Daoy (cell line): ENCODE data around the gene CCDC9B. TPM values are rescaled to one million over a fixed set of nuclear protein-coding genes. Genes with fewer than 3 reads are reported as not detected.
A peak's percentile ranks its signal among the peaks of the same experiment; 100 is the strongest.

Experiments used
- DNase-seq: peaks from one replicate; pipeline ENCODE4 v3.0.0-alpha.2; 2015; ENCODE audit warnings: low read depth
- total RNA-seq: library from RNA; depleted of rRNA; stranded (reverse); fragments of >200 nt; shearing (Covaris generic); gene quantifications from 2 replicates; pipeline ENCODE4 v1.2.3, GENCODE V29; 2014

CCDC9B gene
- total RNA-seq, 1 experiment from 2014 or later = 6.1 TPM

GRCh38 chr15:40365624-40366456 lies 25.1 kb upstream of the CCDC9B start:
- no peak for DNase-seq

GRCh38 chr15:40365016-40365415 lies 24.3 kb upstream of the CCDC9B start:
- no peak for DNase-seq

- no peak for DNase-seq
These were observed 23.5 kb upstream of the CCDC9B start for GRCh38 chr15:40364251-40364650.

GRCh38 chr15:40363611-40364010 lies 22.9 kb upstream of the CCDC9B start:
- no peak for DNase-seq

GRCh38 chr15:40361640-40362039 lies 20.9 kb upstream of the CCDC9B start:
- no peak for DNase-seq

GRCh38 chr15:40360015-40360414 lies 19.3 kb upstream of the CCDC9B start:
- DNase-seq = no peak

- DNase-seq = peak; percentile 49
These were observed 18.0 kb upstream of the CCDC9B start for GRCh38 chr15:40358471-40359353.

- peak; percentile 92 for DNase-seq
These were observed 17.2 kb upstream of the CCDC9B start, which contains the start of gene DISP2 for GRCh38 chr15:40357723-40358470. Gene DISP2, plus strand, starts transcription at chr15:40358219. Its CDS starts 103 bp downstream, at chr15:40358322.

- no peak for DNase-seq
These were observed 16.5 kb upstream of the CCDC9B start for GRCh38 chr15:40357246-40357645.

- no peak for DNase-seq
These were observed 15.3 kb upstream of the CCDC9B start for GRCh38 chr15:40355976-40356585.

GRCh38 chr15:40354408-40355171 lies 13.9 kb upstream of the CCDC9B start:
- peak; percentile 57 for DNase-seq

- DNase-seq = no peak
These were observed 13.0 kb upstream of the CCDC9B start for GRCh38 chr15:40353697-40354096.

- DNase-seq = no peak
These were observed 11.7 kb upstream of the CCDC9B start for GRCh38 chr15:40352281-40352901.

- DNase-seq = no peak
These were observed 8.4 kb upstream of the CCDC9B start for GRCh38 chr15:40349163-40349562.

- no peak for DNase-seq
These were observed 7.7 kb upstream of the CCDC9B start for GRCh38 chr15:40348474-40348870.

GRCh38 chr15:40347559-40348473 lies 7.1 kb upstream of the CCDC9B start:
- DNase-seq = no peak

GRCh38 chr15:40346579-40347558 lies 6.1 kb upstream of the CCDC9B start:
- no peak for DNase-seq
